Ishikawa (cell line): ENCODE results near the gene TIMM8B.

Source experiments
- CREB1 ChIP-seq: IDR thresholded peaks from 2 replicates; pipeline ENCODE4 v1.6.1; 2012; ENCODE audit warnings: low read depth
- RAD21 ChIP-seq: IDR thresholded peaks from 2 replicates; pipeline ENCODE4 v1.6.1; 2012; ENCODE audit warnings: low read depth
- TCF12 ChIP-seq: IDR thresholded peaks from 2 replicates; pipeline ENCODE4 v1.6.1; 2012; ENCODE audit warnings: low read depth

Gene TIMM8B

DNA sequence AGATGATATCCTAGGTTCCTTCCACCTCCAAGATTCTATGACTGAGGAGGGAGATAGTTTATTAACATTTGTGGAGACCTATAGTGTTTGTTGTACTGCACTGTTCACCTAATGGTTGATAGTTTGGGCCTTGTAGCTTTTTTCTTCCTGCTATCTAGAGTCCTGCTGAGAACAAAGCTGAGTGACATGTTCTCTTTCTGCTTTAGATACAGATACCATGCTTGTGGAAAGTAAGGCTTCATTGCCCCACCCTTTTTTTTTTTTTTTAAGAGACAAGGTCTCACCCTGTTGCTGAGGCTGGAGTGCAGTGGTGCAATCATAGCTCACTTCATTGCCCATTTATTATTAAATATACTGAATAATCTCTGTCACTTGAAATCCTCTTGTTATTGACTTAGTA, 49.0 kb downstream of the TIMM8B start:
- TF ChIP-seq CREB1 (no peak), RAD21 (no peak), TCF12 (no peak)
